Transverse colon (tissue), 4 donors: ENCODE results near the gene ZNF484. TPM values are rescaled to one million over a fixed set of nuclear protein-coding genes. Genes with fewer than 3 reads are reported as not detected.
"Not testable (repeated sequence)": the region's sequence is repeated elsewhere in the genome, so short reads cannot be mapped to it uniquely, and the experiment has no call there.

Source experiments
- DNase-seq: peaks from one replicate; pipeline ENCODE4 v3.0.0-alpha.2; 2019
- H3K27ac ChIP-seq, 4 donors: fragments of 200-600 bp; sonication (generic); 2 replicates each; pipeline ENCODE4 v1.5.1; 2016 to 2018; ENCODE audit warnings: inconsistent platforms in 4 of 4
- H3K27me3 ChIP-seq: fragments of 200-600 bp; sonication (generic); 2 replicates; pipeline ENCODE4 v1.5.1; 2017; ENCODE audit warnings: inconsistent platforms
- H3K36me3 ChIP-seq, 4 donors: fragments of 200-600 bp; sonication (generic); 2 replicates each; pipeline ENCODE4 v1.5.1; 2017 to 2019; ENCODE audit warnings: inconsistent platforms in 4 of 4
- H3K4me1 ChIP-seq, 4 donors: fragments of 200-600 bp; sonication (generic); 2 replicates each; pipeline ENCODE4 v1.5.1; 2017 to 2020; ENCODE audit warnings: inconsistent platforms in 4 of 4
- H3K4me3 ChIP-seq, 4 donors: fragments of 200-600 bp; sonication (generic); 1 replicate in 1 of 4; 2 replicates in 3 of 4; pipeline versions ENCODE4 v1.5.1 to v1.6.1; 2017 to 2019; ENCODE audit warnings: inconsistent platforms in 4 of 4
- H3K9me3 ChIP-seq, 2 donors: fragments of 200-600 bp; sonication (generic); 2 replicates each; pipeline ENCODE4 v1.5.1; 2017 to 2019; ENCODE audit warnings: inconsistent platforms in 2 of 2
- CTCF ChIP-seq, 5 experiments: fragments of 200-600 bp in 3 of 5; fragments of 450-650 bp in 2 of 5; sonication (generic) in 3 of 5; IDR thresholded peaks; 1 replicate in 2 of 5; 2 replicates in 3 of 5; pipeline ENCODE4 v1.5.1; 2016 to 2017; ENCODE audit warnings: antibody characterized with exemption in 5 of 5, inconsistent platforms in 3 of 5, mild to moderate bottlenecking in 2 of 5, moderate library complexity in 1 of 5
- EP300 ChIP-seq: sonication (generic); formaldehyde crosslinking; IDR thresholded peaks from one replicate; pipeline ENCODE4 v1.6.1; 2017; ENCODE audit warnings: antibody characterized with exemption, low read depth
- POLR2A ChIP-seq: fragments of 450-650 bp; IDR thresholded peaks from one replicate; pipeline ENCODE4 v1.6.1; 2016; ENCODE audit warnings: antibody characterized with exemption, mild to moderate bottlenecking, moderate library complexity
- POLR2AphosphoS5 ChIP-seq, 3 donors: sonication (generic); formaldehyde crosslinking; IDR thresholded peaks; one replicate each; pipeline ENCODE4 v1.6.1; 2016; ENCODE audit warnings: antibody characterized with exemption in 3 of 3
- WGBS, 2 donors: methylation state at CpG; one replicate each; pipeline ENCODE4 v1.1.5; 2018; ENCODE audit warnings: low coverage in 1 of 2; 5-methylcytosine and 5-hydroxymethylcytosine counted together
- in situ Hi-C, 4 donors: fragments of 200-750 bp; cut with MboI; loops; one replicate each; pipeline versions ENCODE4 v1.15.0 to v1.15.1; 2017; ENCODE audit warnings: low sequenced_read_pairs in 3 of 4, low pct_ligation_motif_present in 1 of 4, low pct_unique_long_range_greater_than_20kb in 1 of 4
- intact Hi-C: fragments of 100-400 bp; cut with DNase I; formaldehyde crosslinking; loops from one replicate; pipeline ENCODE4 v1.15.1; 2023; ENCODE audit warnings: low total_unique reads
- small RNA-seq, 4 donors: library from RNA; depleted of rRNA; stranded (forward); fragments of <200 nt; gene quantifications; one replicate each; pipeline ENCODE3, GENCODE V24; 2016
- total RNA-seq, 4 donors: library from RNA; depleted of rRNA; stranded (reverse); fragments of >200 nt; gene quantifications; one replicate each; pipeline ENCODE4 v1.1.0, GENCODE V29; 2016

Gene ZNF484
- total RNA-seq, 4 donors from 2014 or later: 1.2 to 9.7 (median 6.9) TPM

GRCh38 chr9:92804727-92805126 lies 73.1 kb downstream of the ZNF484 start:
- H3K9me3 ChIP-seq: no peaks in the 10 kb centered on the region
- TF ChIP-seq POLR2A (no peak), EP300 (no peak), POLR2AphosphoS5 (IDR thresholded peaks at IDR 0.05) (no peak), CTCF (IDR thresholded peaks at IDR 0.05) (no peak)
- intact Hi-C loops: no loop called here
- peaks cover 87% of the 10 kb centered on the region for H3K27me3 ChIP-seq
- no peak for DNase-seq
- H3K27ac ChIP-seq: no peak overlapping the region
- in situ Hi-C loops: no loop called here
- no peaks in the 10 kb centered on the region for H3K36me3 ChIP-seq
- H3K4me3 ChIP-seq: no peak overlapping the region
- peaks cover 13 to 26% (median 25%) of the 10 kb centered on the region in 4 donors for H3K4me1 ChIP-seq
- whole genome bisulfite sequencing, 2 donors: 71 to 78% methylated on average over 6 of the region's 6 CpGs

- no peaks in the 10 kb centered on the region for H3K36me3 ChIP-seq
- 77% methylated on average over 11 of the region's 11 CpGs; no CpG with 5 or more reads in 1 of the 2 donors for WGBS, 2 donors
- intact Hi-C loops: no loop called here
- H3K27ac ChIP-seq: no peak overlapping the region
- TF ChIP-seq POLR2AphosphoS5 (IDR thresholded peaks at IDR 0.05) (no peak), EP300 (no peak), POLR2A (no peak), CTCF (IDR thresholded peaks at IDR 0.05) (no peak)
- H3K4me1 ChIP-seq: no peaks in the 10 kb centered on the region
- no peak overlapping the region for H3K4me3 ChIP-seq
- no peaks in the 10 kb centered on the region for H3K9me3 ChIP-seq
- in situ Hi-C loops: loop anchor here in 1 of 4 donors (25.0 kb wide), 2 partner anchors 461 to 661 kb away; partner anchors contain the start of genes CENPP and NOL8
- peaks cover 77% of the 10 kb centered on the region for H3K27me3 ChIP-seq
- DNase-seq: no peak
These were observed 79.5 kb downstream of the ZNF484 start for GRCh38 chr9:92798358-92798757.

GRCh38 chr9:92796337-92796804 lies 81.5 kb downstream of the ZNF484 start:
- H3K4me3 ChIP-seq, H3K27ac ChIP-seq, DNase-seq, H3K9me3 ChIP-seq, H3K4me1 ChIP-seq, H3K36me3 ChIP-seq, intact Hi-C loops: not testable (repeated sequence)
- H3K27me3 ChIP-seq: peaks cover 63% of the 10 kb centered on the region
- in situ Hi-C loops: loop anchor here in 1 of 4 donors (25.0 kb wide), 2 partner anchors 459 to 659 kb away; partner anchors contain the start of genes CENPP and NOL8
- WGBS, 2 donors: 45 to 60% methylated on average over 2 to 9 of the region's 9 CpGs

GRCh38 chr9:92795598-92796336 lies 82.1 kb downstream of the ZNF484 start:
- DNase-seq: no peak
- Histone ChIP-seq H3K27ac (no peak overlapping the region), H3K4me1 (no peaks in the 10 kb centered on the region), H3K27me3 (peaks cover 57% of the 10 kb centered on the region), H3K9me3 (no peaks in the 10 kb centered on the region), H3K36me3 (no peaks in the 10 kb centered on the region), H3K4me3 (no peak overlapping the region)
- in situ Hi-C loops: loop anchor here in 1 of 4 donors (25.0 kb wide), 2 partner anchors 458 to 658 kb away; partner anchors contain the start of genes CENPP and NOL8
- intact Hi-C loops: no loop called here
- 31 to 51% methylated on average over 4 to 9 of the region's 9 CpGs for WGBS, 2 donors
- TF ChIP-seq EP300: no peak

Small RNA genes lying within 50 kb of the gene (small RNA-seq; reads per million reads assigned to genes)
- 0 reads per million in 4 donors for gene RNU6-714P

Other genes starting within 250 kb of the ZNF484 start
- gene IPPK, start 207.9 kb downstream of the ZNF484 start, total RNA-seq: 10 to 100 TPM in 2 of 4 donors, 1 to 10 TPM in 2; 6.2 to 12.2 (median 10.1) TPM
- 10 to 100 TPM; 15.7 to 29.3 (median 19.7) TPM for gene BICD2, start 113.2 kb downstream of the ZNF484 start, total RNA-seq
- 1 to 10 TPM in 3 of 4 donors, not detected in 1; 5.2 to 9.7 (median 6.0) TPM for gene FGD3, start 69.5 kb upstream of the ZNF484 start, total RNA-seq
- gene SUSD3, start 180.7 kb upstream of the ZNF484 start, total RNA-seq: 1 to 10 TPM in 2 of 4 donors, not detected in 2; 1.9 to 2.7 TPM
- gene CARD19, start 218.2 kb upstream of the ZNF484 start, total RNA-seq: 100 to 1,000 TPM in 2 of 4 donors, 10 to 100 TPM in 2; 16.3 to 105 (median 88.2) TPM